ENCODE measurements around the gene MID1.

The MID1 gene

GRCh38 chrX:10577853-10578252 lies 42.5 kb downstream of the MID1 start:
- H3K9ac ChIP-seq (ENCODE audit: low read length in 2 of 2) = no peak overlapping the region
- no peaks in the 10 kb centered on the region for H3K4me1 ChIP-seq (ENCODE audit: control insufficient read depth, insufficient read depth, low read length)
- H3K4me3 ChIP-seq (ENCODE audit: low read length in 2 of 2) = no peak overlapping the region
- H3K27ac ChIP-seq (ENCODE audit: low read length) = no peak overlapping the region
- peaks cover 3 to 4% of the 10 kb centered on the region in 2 donors for H3K9me3 ChIP-seq (ENCODE audit: control insufficient read depth in 2 of 2, low read length in 2 of 2)
- no peaks in the 10 kb centered on the region for H3K36me3 ChIP-seq (ENCODE audit: control insufficient read depth in 2 of 2, insufficient read depth in 2 of 2, low read length in 2 of 2)
- peaks cover 0 to 2% of the 10 kb centered on the region in 2 donors for H3K27me3 ChIP-seq (ENCODE audit: control insufficient read depth in 1 of 2, insufficient read depth in 2 of 2, low read length in 2 of 2)

GRCh38 chrX:10576777-10577447 lies 43.5 kb downstream of the MID1 start:
- H3K27ac ChIP-seq (ENCODE audit: low read length) = no peak overlapping the region
- peak overlapping the region in 1 of 2 donors; percentile 23 for H3K4me3 ChIP-seq (ENCODE audit: low read length in 2 of 2)
- H3K4me1 ChIP-seq (ENCODE audit: control insufficient read depth, insufficient read depth, low read length) = no peaks in the 10 kb centered on the region
- H3K36me3 ChIP-seq (ENCODE audit: control insufficient read depth in 2 of 2, insufficient read depth in 2 of 2, low read length in 2 of 2) = no peaks in the 10 kb centered on the region
- H3K9me3 ChIP-seq (ENCODE audit: control insufficient read depth in 2 of 2, low read length in 2 of 2) = peaks cover 3 to 4% of the 10 kb centered on the region in 2 donors
- no peak overlapping the region for H3K9ac ChIP-seq (ENCODE audit: low read length in 2 of 2)
- peaks cover 0 to 2% of the 10 kb centered on the region in 2 donors for H3K27me3 ChIP-seq (ENCODE audit: control insufficient read depth in 1 of 2, insufficient read depth in 2 of 2, low read length in 2 of 2)

- Histone ChIP-seq H3K4me3 (ENCODE audit: low read length in 2 of 2) (no peak overlapping the region), H3K27me3 (ENCODE audit: control insufficient read depth in 1 of 2, insufficient read depth in 2 of 2, low read length in 2 of 2) (peaks cover 0 to 2% of the 10 kb centered on the region in 2 donors), H3K9ac (ENCODE audit: low read length in 2 of 2) (no peak overlapping the region)
These were observed 44.2 kb downstream of the MID1 start for GRCh38 chrX:10576186-10576585.

GRCh38 chrX:10574663-10575062 lies 45.7 kb downstream of the MID1 start:
- H3K27ac ChIP-seq (ENCODE audit: low read length) = no peak overlapping the region
- peaks cover 3 to 4% of the 10 kb centered on the region in 2 donors for H3K9me3 ChIP-seq (ENCODE audit: control insufficient read depth in 2 of 2, low read length in 2 of 2)
- H3K36me3 ChIP-seq (ENCODE audit: control insufficient read depth in 2 of 2, insufficient read depth in 2 of 2, low read length in 2 of 2) = no peaks in the 10 kb centered on the region
- no peak overlapping the region for H3K9ac ChIP-seq (ENCODE audit: low read length in 2 of 2)
- no peaks in the 10 kb centered on the region for H3K4me1 ChIP-seq (ENCODE audit: control insufficient read depth, insufficient read depth, low read length)
- peaks cover 0 to 2% of the 10 kb centered on the region in 2 donors for H3K27me3 ChIP-seq (ENCODE audit: control insufficient read depth in 1 of 2, insufficient read depth in 2 of 2, low read length in 2 of 2)
- H3K4me3 ChIP-seq (ENCODE audit: low read length in 2 of 2) = no peak overlapping the region

More at GRCh38 chrX:10576186-10576585, 44.2 kb downstream of the MID1 start:
- Histone ChIP-seq H3K9me3 (ENCODE audit: control insufficient read depth in 2 of 2, low read length in 2 of 2) (peaks cover 3 to 4% of the 10 kb centered on the region in 2 donors), H3K36me3 (ENCODE audit: control insufficient read depth in 2 of 2, insufficient read depth in 2 of 2, low read length in 2 of 2) (no peaks in the 10 kb centered on the region), H3K27ac (ENCODE audit: low read length) (no peak overlapping the region), H3K4me1 (ENCODE audit: control insufficient read depth, insufficient read depth, low read length) (no peaks in the 10 kb centered on the region)

- Histone ChIP-seq H3K4me1 (ENCODE audit: control insufficient read depth, insufficient read depth, low read length) (no peaks in the 10 kb centered on the region), H3K36me3 (ENCODE audit: control insufficient read depth in 2 of 2, insufficient read depth in 2 of 2, low read length in 2 of 2) (peaks cover 3 to 8% of the 10 kb centered on the region in 2 donors), H3K9ac (ENCODE audit: low read length in 2 of 2) (no peak overlapping the region), H3K27me3 (ENCODE audit: control insufficient read depth in 1 of 2, insufficient read depth in 2 of 2, low read length in 2 of 2) (no peaks in the 10 kb centered on the region), H3K4me3 (ENCODE audit: low read length in 2 of 2) (no peak overlapping the region), H3K9me3 (ENCODE audit: control insufficient read depth in 2 of 2, low read length in 2 of 2) (peaks cover 3 to 4% of the 10 kb centered on the region in 2 donors), H3K27ac (ENCODE audit: low read length) (no peak overlapping the region)
These were observed 49.1 kb downstream of the MID1 start for GRCh38 chrX:10571260-10571659.

- no peaks in the 10 kb centered on the region for H3K27me3 ChIP-seq (ENCODE audit: control insufficient read depth in 1 of 2, insufficient read depth in 2 of 2, low read length in 2 of 2)
- H3K9me3 ChIP-seq (ENCODE audit: control insufficient read depth in 2 of 2, low read length in 2 of 2) = peaks cover 3 to 4% of the 10 kb centered on the region in 2 donors
- H3K4me1 ChIP-seq (ENCODE audit: control insufficient read depth, insufficient read depth, low read length) = no peaks in the 10 kb centered on the region
- no peak overlapping the region for H3K4me3 ChIP-seq (ENCODE audit: low read length in 2 of 2)
- no peak overlapping the region for H3K27ac ChIP-seq (ENCODE audit: low read length)
- no peak overlapping the region for H3K9ac ChIP-seq (ENCODE audit: low read length in 2 of 2)
- H3K36me3 ChIP-seq (ENCODE audit: control insufficient read depth in 2 of 2, insufficient read depth in 2 of 2, low read length in 2 of 2) = peaks cover 3 to 8% of the 10 kb centered on the region in 2 donors
These were observed 49.8 kb downstream of the MID1 start for GRCh38 chrX:10570601-10571000.

- no peaks in the 10 kb centered on the region for H3K27me3 ChIP-seq (ENCODE audit: control insufficient read depth in 1 of 2, insufficient read depth in 2 of 2, low read length in 2 of 2)
These were observed 50.4 kb downstream of the MID1 start for GRCh38 chrX:10569946-10570345.

GRCh38 chrX:10568428-10568827 lies 52.0 kb downstream of the MID1 start:
- no peak overlapping the region for H3K27ac ChIP-seq (ENCODE audit: low read length)
- H3K36me3 ChIP-seq (ENCODE audit: control insufficient read depth in 2 of 2, insufficient read depth in 2 of 2, low read length in 2 of 2) = peaks cover 3 to 8% of the 10 kb centered on the region in 2 donors
- no peak overlapping the region for H3K9ac ChIP-seq (ENCODE audit: low read length in 2 of 2)
- no peaks in the 10 kb centered on the region for H3K27me3 ChIP-seq (ENCODE audit: control insufficient read depth in 1 of 2, insufficient read depth in 2 of 2, low read length in 2 of 2)
- no peak overlapping the region for H3K4me3 ChIP-seq (ENCODE audit: low read length in 2 of 2)
- H3K9me3 ChIP-seq (ENCODE audit: control insufficient read depth in 2 of 2, low read length in 2 of 2) = peaks cover 0 to 2% of the 10 kb centered on the region in 2 donors
- H3K4me1 ChIP-seq (ENCODE audit: control insufficient read depth, insufficient read depth, low read length) = no peaks in the 10 kb centered on the region

More at GRCh38 chrX:10569946-10570345, 50.4 kb downstream of the MID1 start:
- Histone ChIP-seq H3K9me3 (ENCODE audit: control insufficient read depth in 2 of 2, low read length in 2 of 2) (peaks cover 3 to 4% of the 10 kb centered on the region in 2 donors), H3K4me1 (ENCODE audit: control insufficient read depth, insufficient read depth, low read length) (no peaks in the 10 kb centered on the region), H3K4me3 (ENCODE audit: low read length in 2 of 2) (no peak overlapping the region), H3K9ac (ENCODE audit: low read length in 2 of 2) (no peak overlapping the region), H3K27ac (ENCODE audit: low read length) (no peak overlapping the region), H3K36me3 (ENCODE audit: control insufficient read depth in 2 of 2, insufficient read depth in 2 of 2, low read length in 2 of 2) (peaks cover 3 to 8% of the 10 kb centered on the region in 2 donors)

- Histone ChIP-seq H3K36me3 (ENCODE audit: control insufficient read depth in 2 of 2, insufficient read depth in 2 of 2, low read length in 2 of 2) (peaks cover 3 to 8% of the 10 kb centered on the region in 2 donors), H3K27me3 (ENCODE audit: control insufficient read depth in 1 of 2, insufficient read depth in 2 of 2, low read length in 2 of 2) (no peaks in the 10 kb centered on the region), H3K9me3 (ENCODE audit: control insufficient read depth in 2 of 2, low read length in 2 of 2) (no peaks in the 10 kb centered on the region), H3K4me1 (ENCODE audit: control insufficient read depth, insufficient read depth, low read length) (no peaks in the 10 kb centered on the region), H3K27ac (ENCODE audit: low read length) (no peak overlapping the region), H3K9ac (ENCODE audit: low read length in 2 of 2) (no peak overlapping the region), H3K4me3 (ENCODE audit: low read length in 2 of 2) (no peak overlapping the region)
These were observed 53.2 kb downstream of the MID1 start for GRCh38 chrX:10567136-10567535.

- H3K27ac ChIP-seq (ENCODE audit: low read length) = no peak overlapping the region
- no peak overlapping the region for H3K4me3 ChIP-seq (ENCODE audit: low read length in 2 of 2)
- H3K4me1 ChIP-seq (ENCODE audit: control insufficient read depth, insufficient read depth, low read length) = no peaks in the 10 kb centered on the region
- no peaks in the 10 kb centered on the region for H3K27me3 ChIP-seq (ENCODE audit: control insufficient read depth in 1 of 2, insufficient read depth in 2 of 2, low read length in 2 of 2)
- no peak overlapping the region for H3K9ac ChIP-seq (ENCODE audit: low read length in 2 of 2)
- H3K36me3 ChIP-seq (ENCODE audit: control insufficient read depth in 2 of 2, insufficient read depth in 2 of 2, low read length in 2 of 2) = peaks cover 3 to 8% of the 10 kb centered on the region in 2 donors
- no peaks in the 10 kb centered on the region for H3K9me3 ChIP-seq (ENCODE audit: control insufficient read depth in 2 of 2, low read length in 2 of 2)
These were observed 53.7 kb downstream of the MID1 start for GRCh38 chrX:10566716-10567097.

GRCh38 chrX:10564484-10564883 lies 55.9 kb downstream of the MID1 start:
- no peak overlapping the region for H3K27ac ChIP-seq (ENCODE audit: low read length)
- no peak overlapping the region for H3K4me3 ChIP-seq (ENCODE audit: low read length in 2 of 2)
- no peaks in the 10 kb centered on the region for H3K4me1 ChIP-seq (ENCODE audit: control insufficient read depth, insufficient read depth, low read length)
- no peaks in the 10 kb centered on the region for H3K27me3 ChIP-seq (ENCODE audit: control insufficient read depth in 1 of 2, insufficient read depth in 2 of 2, low read length in 2 of 2)
- no peaks in the 10 kb centered on the region for H3K9me3 ChIP-seq (ENCODE audit: control insufficient read depth in 2 of 2, low read length in 2 of 2)
- H3K9ac ChIP-seq (ENCODE audit: low read length in 2 of 2) = no peak overlapping the region
- H3K36me3 ChIP-seq (ENCODE audit: control insufficient read depth in 2 of 2, insufficient read depth in 2 of 2, low read length in 2 of 2) = peaks cover 3 to 8% of the 10 kb centered on the region in 2 donors
